CD4-positive, CD25-positive, alpha-beta regulatory T cell (primary cell): ENCODE measurements around the gene TRIP12. TPM values are rescaled to one million over a fixed set of nuclear protein-coding genes. Genes with fewer than 3 reads are reported as not detected.
"Not testable (repeated sequence)": the region's sequence is repeated elsewhere in the genome, so short reads cannot be mapped to it uniquely, and the experiment has no call there.

ENCODE experiments used
- ATAC-seq, 2 donors: fragments of 150-1000 bp; cut with Tn5 transposase; one replicate each; pipeline ENCODE4 v1.10.0; 2021; ENCODE audit warnings: low read depth in 2 of 2, moderate number of reproducible peaks in 2 of 2, moderate library complexity in 1 of 2
- DNase-seq, 3 donors: peaks; one replicate each; pipeline versions ENCODE4 v3.0.0 to v3.0.0-alpha.2; 2012 to 2022; ENCODE audit warnings: mixed read lengths in 1 of 3
- H3K27ac ChIP-seq: one replicate; pipeline ENCODE4 v1.7.0; 2013; ENCODE audit warnings: mild to moderate bottlenecking, low read length; ENCODE audit not compliant: insufficient read depth, poor library complexity, severe bottlenecking
- H3K27me3 ChIP-seq: one replicate; pipeline ENCODE4 v1.7.0; 2013; ENCODE audit warnings: low read length; ENCODE audit not compliant: control insufficient read depth, insufficient read depth
- H3K36me3 ChIP-seq: one replicate; pipeline ENCODE4 v1.7.0; 2013; ENCODE audit warnings: mild to moderate bottlenecking, low read length, moderate library complexity; ENCODE audit not compliant: control insufficient read depth, insufficient read depth
- H3K4me1 ChIP-seq: 2 replicates; pipeline ENCODE4 v1.7.0; 2013; ENCODE audit warnings: mild to moderate bottlenecking, low read length; ENCODE audit not compliant: insufficient read depth, control insufficient read depth, poor library complexity, severe bottlenecking
- H3K4me3 ChIP-seq: one replicate; pipeline ENCODE4 v1.7.0; 2013; ENCODE audit warnings: low read depth, mild to moderate bottlenecking, low read length, moderate library complexity
- H3K9me3 ChIP-seq, 2 experiments: 1 replicate in 1 of 2; 2 replicates in 1 of 2; pipeline ENCODE4 v1.7.0; 2013; ENCODE audit warnings: low read length in 2 of 2, mild to moderate bottlenecking in 1 of 2, moderate library complexity in 1 of 2; ENCODE audit not compliant: control insufficient read depth in 2 of 2
- H3K27ac Mint-ChIP-seq, 3 donors: one replicate each; pipeline ENCODE4 v1.8.0; 2020 to 2022; ENCODE audit warnings: mild to moderate bottlenecking in 3 of 3, mixed read lengths in 3 of 3, moderate library complexity in 2 of 3
- H3K27me3 Mint-ChIP-seq: one replicate; pipeline ENCODE4 v1.8.0; 2022; ENCODE audit warnings: mild to moderate bottlenecking, mixed read lengths
- H3K36me3 Mint-ChIP-seq: one replicate; pipeline ENCODE4 v1.8.0; 2020; ENCODE audit warnings: mixed read lengths
- H3K4me1 Mint-ChIP-seq, 4 donors: one replicate each; pipeline ENCODE4 v1.8.0; 2020 to 2022; ENCODE audit warnings: mixed read lengths in 4 of 4, mild to moderate bottlenecking in 1 of 4
- H3K4me3 Mint-ChIP-seq, 4 donors: one replicate each; pipeline ENCODE4 v1.8.0; 2020 to 2022; ENCODE audit warnings: mild to moderate bottlenecking in 4 of 4, mixed read lengths in 4 of 4, moderate library complexity in 3 of 4
- H3K9me3 Mint-ChIP-seq, 7 donors: one replicate each; pipeline ENCODE4 v1.8.0; 2020 to 2022; ENCODE audit warnings: mixed read lengths in 7 of 7, mild to moderate bottlenecking in 3 of 7, moderate library complexity in 2 of 7
- polyA plus RNA-seq, 4 donors: library from polyadenylated mRNA; unstranded; fragments of 300-500 nt; fragmentation: Illumina TruSeq; gene quantifications; one replicate each; pipeline ENCODE4 v1.2.3, GENCODE V29; 2021
- total RNA-seq: library from RNA; stranded (reverse); gene quantifications from one replicate; pipeline ENCODE4 v1.2.3, GENCODE V29; 2022

The TRIP12 gene
- total and polyA plus RNA-seq, 5 donors from 2014 or later, result 40.5 to 216 (median 48.3) TPM

DNA sequence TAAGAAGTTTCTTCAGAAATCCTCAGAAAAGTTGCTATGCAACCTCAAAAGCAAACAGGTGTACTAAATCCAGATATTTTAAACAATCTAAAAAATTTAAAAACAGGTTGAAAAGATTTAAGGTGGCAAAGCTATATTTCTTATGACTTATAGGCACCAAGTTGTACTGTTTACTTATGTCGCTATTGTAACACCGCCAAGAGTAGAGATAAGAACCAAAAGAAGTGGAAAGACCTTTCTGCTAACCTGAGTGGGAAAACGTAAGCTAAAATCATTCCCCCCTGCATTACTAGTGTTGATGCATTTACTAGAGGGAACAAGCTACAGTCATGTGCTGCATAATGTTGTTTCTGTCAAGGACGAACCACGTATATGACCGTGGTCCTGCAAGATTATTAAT lies 83.1 kb downstream of the TRIP12 start:
- Histone ChIP-seq H3K27me3 (no peaks in the 10 kb centered on the region), H3K4me1 (peaks cover 43% of the 10 kb centered on the region), H3K27ac (no peak overlapping the region), H3K36me3 (peaks cover 18% of the 10 kb centered on the region), H3K9me3 (no peaks in the 10 kb centered on the region), H3K4me3 (no peak overlapping the region)
- H3K4me3 Mint-ChIP-seq, result no peak overlapping the region
- H3K9me3 Mint-ChIP-seq, result no peaks in the 10 kb centered on the region
- ATAC-seq, result no peak
- peaks cover 32% of the 10 kb centered on the region for H3K36me3 Mint-ChIP-seq
- peak overlapping the region in 1 of 3 donors; percentile 80 for H3K27ac Mint-ChIP-seq
- no peaks in the 10 kb centered on the region for H3K27me3 Mint-ChIP-seq
- no peak for DNase-seq
- H3K4me1 Mint-ChIP-seq, result peaks cover 34 to 78% (median 57%) of the 10 kb centered on the region in 4 donors

DNA sequence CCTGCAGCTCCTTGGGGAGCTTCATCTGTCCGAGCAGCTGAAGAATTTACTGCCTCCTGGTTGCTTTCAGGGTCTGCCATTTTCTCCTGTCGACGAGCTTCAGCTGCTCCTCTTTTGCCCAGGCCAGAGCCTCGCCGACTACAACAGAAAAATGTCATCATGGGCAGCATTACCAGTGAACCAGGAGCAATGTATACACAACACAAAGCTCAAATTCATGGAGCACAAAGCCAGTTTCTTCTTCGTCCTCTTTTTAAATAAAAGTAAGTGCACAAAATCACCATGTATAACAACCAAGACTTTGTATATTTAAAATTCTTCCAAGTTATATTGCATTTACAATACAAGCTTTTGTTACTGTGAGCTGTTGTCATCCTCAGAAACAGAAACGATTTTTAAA lies 85.0 kb downstream of the TRIP12 start:
- DNase-seq (no peak), ATAC-seq (no peak)
- Mint-ChIP-seq H3K9me3 (no peaks in the 10 kb centered on the region), H3K36me3 (peaks cover 32% of the 10 kb centered on the region), H3K4me1 (peaks cover 50 to 82% (median 64%) of the 10 kb centered on the region in 4 donors), H3K4me3 (peak overlapping the region in 2 of 4 donors; percentile 13 to 71), H3K27ac (peak overlapping the region; percentile 78 to 90 (median 80)), H3K27me3 (no peaks in the 10 kb centered on the region)
- Histone ChIP-seq H3K4me1 (peaks cover 55% of the 10 kb centered on the region), H3K9me3 (no peaks in the 10 kb centered on the region), H3K27me3 (no peaks in the 10 kb centered on the region), H3K36me3 (peaks cover 18% of the 10 kb centered on the region), H3K4me3 (peak overlapping the region; percentile 75), H3K27ac (peak overlapping the region; percentile 62)

DNA sequence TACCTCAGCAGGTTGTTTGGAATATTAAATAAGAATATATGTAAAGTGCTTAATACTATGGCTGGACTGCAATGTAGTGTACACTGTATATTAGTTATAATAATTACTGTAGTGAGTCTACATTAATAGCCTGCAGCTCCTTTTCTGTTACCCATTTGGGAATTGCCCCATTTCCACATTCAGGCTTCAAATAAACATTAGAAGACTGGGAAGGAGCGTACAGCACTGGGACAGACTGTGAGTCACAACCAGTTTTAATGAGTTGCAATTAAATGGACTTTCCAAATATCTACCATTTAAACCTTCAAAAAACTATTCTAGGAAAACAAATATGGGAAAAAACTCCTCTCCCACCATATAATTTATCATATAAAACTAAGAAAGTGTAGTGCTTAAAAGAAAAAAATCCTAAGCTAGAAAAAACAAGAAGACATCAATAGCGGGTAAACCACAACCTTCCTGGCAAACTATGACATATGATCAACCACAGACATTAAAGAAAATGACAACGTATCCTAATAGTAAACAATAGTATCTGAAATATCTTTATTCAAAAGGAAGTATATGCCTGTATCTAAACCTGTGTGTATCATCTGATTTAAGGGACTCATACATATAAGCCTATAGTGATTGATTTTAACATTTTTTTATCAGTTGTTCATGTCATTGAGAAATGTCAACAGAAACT lies 86.1 kb downstream of the TRIP12 start:
- Histone ChIP-seq H3K27ac (peak overlapping the region; percentile 62), H3K4me1 (peaks cover 55% of the 10 kb centered on the region), H3K36me3 (peaks cover 25% of the 10 kb centered on the region), H3K4me3 (peak overlapping the region; percentile 75), H3K9me3 (no peaks in the 10 kb centered on the region), H3K27me3 (no peaks in the 10 kb centered on the region)
- Mint-ChIP-seq H3K4me3 (peak overlapping the region; percentile 31 to 87 (median 65)), H3K4me1 (peaks cover 46 to 83% (median 62%) of the 10 kb centered on the region in 4 donors), H3K27me3 (no peaks in the 10 kb centered on the region), H3K36me3 (peaks cover 34% of the 10 kb centered on the region), H3K27ac (peak overlapping the region; percentile 34 to 88 (median 80)), H3K9me3 (no peaks in the 10 kb centered on the region)
- ATAC-seq (peak; percentile 78 to 81), DNase-seq (peak in 2 of 3 donors; percentile 55 to 66)

DNA sequence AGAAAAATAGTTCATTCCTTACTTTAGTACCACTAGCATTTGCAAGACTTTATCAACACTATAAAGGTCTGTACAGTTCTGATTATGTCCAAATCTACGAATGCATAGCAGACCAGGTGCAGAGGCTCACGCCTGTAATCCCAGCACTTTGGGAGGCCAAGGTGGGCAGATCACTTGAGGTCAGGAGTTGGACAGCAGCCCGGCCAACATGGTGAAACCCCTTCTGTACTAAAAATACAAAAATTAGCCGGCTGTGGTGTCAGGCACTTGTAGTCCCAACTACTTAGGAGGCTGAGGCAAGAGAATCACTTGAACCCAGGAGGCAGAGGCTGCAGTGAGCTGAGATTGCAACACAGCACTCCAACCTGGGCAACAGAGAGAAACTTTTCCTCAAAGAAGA lies 87.4 kb downstream of the TRIP12 start:
- H3K27me3 ChIP-seq, ATAC-seq, H3K9me3 ChIP-seq, H3K27me3 Mint-ChIP-seq, DNase-seq, H3K9me3 Mint-ChIP-seq, H3K27ac ChIP-seq: not testable (repeated sequence)
- Mint-ChIP-seq H3K36me3 (peaks cover 31% of the 10 kb centered on the region), H3K4me3 (peak overlapping the region; percentile 2 to 66 (median 30)), H3K4me1 (peaks cover 46 to 86% (median 60%) of the 10 kb centered on the region in 4 donors), H3K27ac (peak overlapping the region; percentile 81 to 84 (median 81))
- peak overlapping the region; percentile 75 for H3K4me3 ChIP-seq
- H3K4me1 ChIP-seq, result peaks cover 55% of the 10 kb centered on the region
- peaks cover 28% of the 10 kb centered on the region for H3K36me3 ChIP-seq

DNA sequence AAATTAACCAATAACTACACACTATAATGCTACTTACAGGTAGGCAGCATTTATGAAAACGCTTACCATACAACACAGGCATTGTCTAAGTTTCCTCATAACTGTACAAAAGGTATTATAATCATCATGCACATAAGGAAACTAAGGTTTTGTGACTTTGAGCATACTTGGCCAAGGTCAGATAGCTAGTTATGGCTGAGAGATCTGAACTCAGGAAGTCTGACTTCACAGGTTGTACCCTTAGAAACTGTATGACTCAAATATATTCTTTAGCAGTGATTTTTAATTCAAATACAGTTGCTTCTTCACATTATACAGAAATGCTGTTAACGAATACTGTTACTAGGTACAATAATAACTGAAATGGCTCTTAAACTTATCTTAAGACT lies 89.3 kb downstream of the TRIP12 start:
- Mint-ChIP-seq H3K36me3 (peaks cover 37% of the 10 kb centered on the region), H3K27ac (peak overlapping the region; percentile 5 to 81 (median 72)), H3K4me1 (peaks cover 45 to 69% (median 56%) of the 10 kb centered on the region in 4 donors), H3K9me3 (no peaks in the 10 kb centered on the region), H3K4me3 (peak overlapping the region; percentile 47 to 72 (median 62)), H3K27me3 (no peaks in the 10 kb centered on the region)
- Histone ChIP-seq H3K4me3 (peak overlapping the region; percentile 56), H3K4me1 (peaks cover 55% of the 10 kb centered on the region), H3K27me3 (no peaks in the 10 kb centered on the region), H3K9me3 (no peaks in the 10 kb centered on the region), H3K27ac (peak overlapping the region; percentile 30), H3K36me3 (peaks cover 35% of the 10 kb centered on the region)
- peak in 2 of 3 donors; percentile 21 to 54 for DNase-seq
- ATAC-seq, result peak; percentile 66 to 68

DNA sequence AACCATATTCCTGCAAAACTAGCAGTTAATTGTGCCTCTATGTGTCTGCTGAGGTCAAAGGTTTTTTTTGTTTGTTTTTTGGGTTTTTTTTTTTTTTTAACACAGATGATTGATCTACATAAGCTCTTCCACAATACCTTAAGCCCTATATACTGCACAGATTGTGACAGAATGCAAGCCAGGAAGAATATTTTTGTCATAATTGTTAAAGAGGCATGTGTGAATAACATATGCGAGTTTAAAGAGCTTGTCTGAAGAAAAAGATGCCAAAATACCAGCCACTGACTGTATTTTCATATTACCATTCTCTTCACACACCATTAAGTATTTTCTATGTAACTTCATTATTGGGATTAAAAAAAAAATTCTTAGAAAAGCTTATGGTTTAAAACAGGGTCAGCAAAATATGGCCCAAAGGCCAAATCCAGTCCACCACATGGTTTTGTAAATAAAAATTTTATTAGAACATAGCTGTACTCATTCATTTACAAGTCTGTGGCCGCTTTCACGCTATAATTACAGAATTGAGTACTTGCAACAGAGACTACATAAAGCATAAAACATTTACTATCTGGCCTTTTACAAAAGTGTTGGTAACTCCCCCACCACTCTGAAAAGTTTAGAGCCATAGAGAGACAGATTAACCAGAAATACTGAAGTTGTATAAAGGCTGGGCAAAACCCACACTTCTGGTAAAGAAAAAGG lies 89.9 kb downstream of the TRIP12 start:
- peak overlapping the region; percentile 56 for H3K4me3 ChIP-seq
- H3K27ac ChIP-seq, result peak overlapping the region; percentile 30
- no peaks in the 10 kb centered on the region for H3K9me3 Mint-ChIP-seq
- no peak for ATAC-seq
- peaks cover 40% of the 10 kb centered on the region for H3K36me3 ChIP-seq
- H3K4me1 ChIP-seq, result peaks cover 55% of the 10 kb centered on the region
- peak overlapping the region in 3 of 4 donors; percentile 55 to 72 (median 69) for H3K4me3 Mint-ChIP-seq
- H3K36me3 Mint-ChIP-seq, result peaks cover 40% of the 10 kb centered on the region
- H3K27ac Mint-ChIP-seq, result peak overlapping the region; percentile 5 to 86 (median 74)
- H3K9me3 ChIP-seq, result no peaks in the 10 kb centered on the region
- H3K27me3 Mint-ChIP-seq, result no peaks in the 10 kb centered on the region
- no peaks in the 10 kb centered on the region for H3K27me3 ChIP-seq
- H3K4me1 Mint-ChIP-seq, result peaks cover 45 to 64% (median 53%) of the 10 kb centered on the region in 4 donors
- no peak for DNase-seq

DNA sequence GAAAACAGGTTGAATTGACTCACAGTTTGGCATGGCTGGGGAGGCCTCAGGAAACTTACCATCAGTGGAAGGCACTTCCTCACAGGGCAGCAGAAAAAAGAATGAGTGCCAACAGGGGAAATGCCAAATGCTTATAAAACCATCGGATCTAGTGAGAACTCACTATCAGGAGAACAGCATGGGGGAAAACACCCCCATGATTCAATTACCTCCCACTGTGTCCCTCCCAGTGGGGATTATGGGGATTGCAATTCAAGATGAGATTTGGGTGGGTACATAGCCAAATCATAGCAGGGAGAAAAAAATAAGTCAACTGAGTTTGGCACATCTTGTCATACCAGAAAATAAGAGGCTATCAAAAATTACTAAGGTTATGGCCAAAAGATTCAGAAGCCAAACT lies 96.3 kb downstream of the TRIP12 start:
- H3K27me3 ChIP-seq, result no peaks in the 10 kb centered on the region
- H3K9me3 ChIP-seq, result peaks cover 0 to 6% of the 10 kb centered on the region in 2 experiments
- no peak overlapping the region for H3K27ac ChIP-seq
- Mint-ChIP-seq H3K27ac (peak overlapping the region in 1 of 3 donors; percentile 15), H3K4me1 (peaks cover 21 to 34% (median 25%) of the 10 kb centered on the region in 4 donors), H3K9me3 (peaks cover 0 to 7% (median 2%) of the 10 kb centered on the region in 7 donors), H3K4me3 (no peak overlapping the region), H3K36me3 (peaks cover 63% of the 10 kb centered on the region), H3K27me3 (no peaks in the 10 kb centered on the region)
- peaks cover 56% of the 10 kb centered on the region for H3K36me3 ChIP-seq
- H3K4me1 ChIP-seq, result peaks cover 19% of the 10 kb centered on the region
- no peak for DNase-seq
- H3K4me3 ChIP-seq, result no peak overlapping the region
- no peak for ATAC-seq
